GM21528 (cell line): ENCODE results near the gene RRAS.

Experiments used
- ATAC-seq: cut with Tn5 transposase; IDR thresholded peaks from one replicate; pipeline ENCODE4 v1.9.1; 2021; ENCODE audit warnings: mild to moderate bottlenecking, moderate library complexity; ENCODE audit not compliant: unreplicated experiment, low FRiP score

Gene RRAS

GRCh38 chr19:49656456-49657109 lies 16.6 kb upstream of the RRAS start:
- no peak for ATAC-seq

GRCh38 chr19:49655570-49656455 lies 15.9 kb upstream of the RRAS start:
- ATAC-seq, result no peak

- ATAC-seq, result no peak
Observed at GRCh38 chr19:49654581-49654980, 14.6 kb upstream of the RRAS start.

- no peak for ATAC-seq
Observed at GRCh38 chr19:49653466-49653806, 13.5 kb upstream of the RRAS start.

- no peak for ATAC-seq
Observed at GRCh38 chr19:49652551-49653465, 12.9 kb upstream of the RRAS start.

GRCh38 chr19:49651820-49652550 lies 12.0 kb upstream of the RRAS start:
- ATAC-seq, result no peak

GRCh38 chr19:49651029-49651819 lies 11.3 kb upstream of the RRAS start:
- no peak for ATAC-seq

- ATAC-seq, result no peak
Observed at GRCh38 chr19:49646586-49646985, 6.6 kb upstream of the RRAS start.

- no peak for ATAC-seq
Observed at GRCh38 chr19:49645995-49646394, 6.1 kb upstream of the RRAS start.

- ATAC-seq, result no peak
Observed at GRCh38 chr19:49645592-49645991, 5.6 kb upstream of the RRAS start.

- no peak for ATAC-seq
Observed at GRCh38 chr19:49643466-49643865, 3.5 kb upstream of the RRAS start.

- no peak for ATAC-seq
Observed at GRCh38 chr19:49642492-49643035, 2.6 kb upstream of the RRAS start.

GRCh38 chr19:49641688-49642491 lies 1.9 kb upstream of the RRAS start, which contains the start of gene SCAF1:
Gene SCAF1, plus strand, starts transcription at chr19:49642209. Its CDS starts 2,818 bp downstream, at chr19:49645027.
- ATAC-seq, result peak; percentile 56

- ATAC-seq, result no peak
Observed at GRCh38 chr19:49639401-49640112, 386 bp downstream of the RRAS start.

GRCh38 chr19:49637821-49638738 lies 1.9 kb downstream of the RRAS start:
- no peak for ATAC-seq

- ATAC-seq, result no peak
Observed at GRCh38 chr19:49636233-49636932, 3.6 kb downstream of the RRAS start.
